Activated T-cell treated with anti-CD3 and anti-CD28 coated beads for 24 hours (primary cell): ENCODE data around the gene TMEM169.
"Not testable (repeated sequence)": the region's sequence is repeated elsewhere in the genome, so short reads cannot be mapped to it uniquely, and the experiment has no call there.

ENCODE experiments used
- DNase-seq: peaks from one replicate; pipeline ENCODE4 v3.0.0-alpha.2; 2020; ENCODE audit warnings: low read depth

The TMEM169 gene

DNA sequence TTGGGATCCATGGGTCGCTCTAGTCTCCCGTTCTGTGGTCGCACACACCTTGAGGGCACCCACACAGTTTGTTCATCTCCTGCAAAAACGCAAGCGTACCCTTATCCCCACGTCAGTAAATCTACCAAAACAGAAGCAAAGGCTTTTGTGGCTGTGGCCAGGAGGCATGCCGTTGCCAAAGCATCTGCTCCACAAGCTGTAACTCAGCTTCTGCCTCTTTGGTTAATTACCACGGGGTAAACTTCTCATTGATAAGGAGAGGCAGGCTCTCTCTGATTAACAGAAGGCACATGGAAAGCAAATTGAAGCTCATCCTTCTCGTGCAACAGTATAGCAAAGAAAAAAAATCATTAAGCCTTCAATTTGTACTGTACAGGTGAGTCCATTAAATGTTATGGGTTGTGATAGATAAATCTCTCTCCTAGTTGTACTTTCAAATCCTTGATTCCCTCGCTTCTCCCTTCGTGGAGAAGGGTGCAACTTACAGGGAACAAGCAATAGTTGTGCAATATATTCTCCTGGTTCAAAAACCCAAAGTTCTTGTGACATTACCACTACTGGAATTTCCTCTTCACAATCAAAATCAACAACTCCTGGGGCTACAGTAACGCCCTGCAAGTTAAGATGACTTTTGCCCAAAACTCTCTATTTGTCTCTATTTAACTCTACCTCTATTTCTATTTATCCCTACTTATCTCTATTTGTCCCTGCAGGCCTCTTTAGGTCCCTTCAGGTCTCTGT is 10.4 kb upstream of the TMEM169 start:
- DNase-seq: no peak

DNA sequence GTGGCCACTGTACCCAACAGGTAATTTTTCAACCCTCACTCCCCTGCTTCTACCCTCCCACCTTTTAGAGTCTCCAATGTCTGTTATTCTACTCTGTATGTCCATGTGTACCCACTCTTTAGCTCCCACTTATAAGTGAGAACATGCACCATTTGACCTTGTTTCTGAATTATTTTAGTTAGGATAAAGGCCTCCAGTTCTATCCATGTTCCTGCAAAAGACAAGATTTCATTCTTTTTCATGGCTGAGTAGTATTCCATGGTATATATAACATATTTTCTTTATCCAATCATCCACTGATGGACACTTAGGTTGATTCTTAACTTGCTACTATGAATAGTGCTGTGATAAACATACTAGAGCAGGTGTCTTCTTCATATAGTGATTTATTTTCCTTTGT is 9.2 kb upstream of the TMEM169 start:
- DNase-seq: no peak

DNA sequence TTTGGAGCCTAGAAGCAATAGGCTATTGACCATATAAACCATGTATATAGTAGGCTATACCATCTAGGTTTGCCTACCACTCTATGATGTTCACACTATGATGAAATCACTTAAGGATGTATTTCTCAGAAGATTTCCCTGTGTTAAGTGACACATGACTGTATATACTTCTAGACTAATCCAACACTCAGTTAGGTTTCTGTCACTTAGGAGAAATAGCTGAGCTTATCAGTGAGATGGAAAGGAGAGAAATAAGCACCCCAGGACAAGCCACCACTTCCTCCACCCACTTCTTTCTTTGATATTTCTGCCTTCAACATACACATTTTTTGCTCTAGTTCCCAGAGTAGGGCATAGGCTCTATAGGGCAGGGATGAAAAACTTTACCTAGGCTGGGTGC is 7.9 kb upstream of the TMEM169 start:
- no peak for DNase-seq

GRCh38 chr2:216074380-216074779 is 7.3 kb upstream of the TMEM169 start:
- DNase-seq: no peak

- no peak for DNase-seq
Measured at GRCh38 chr2:216074794-216075193, 6.9 kb upstream of the TMEM169 start.

DNA sequence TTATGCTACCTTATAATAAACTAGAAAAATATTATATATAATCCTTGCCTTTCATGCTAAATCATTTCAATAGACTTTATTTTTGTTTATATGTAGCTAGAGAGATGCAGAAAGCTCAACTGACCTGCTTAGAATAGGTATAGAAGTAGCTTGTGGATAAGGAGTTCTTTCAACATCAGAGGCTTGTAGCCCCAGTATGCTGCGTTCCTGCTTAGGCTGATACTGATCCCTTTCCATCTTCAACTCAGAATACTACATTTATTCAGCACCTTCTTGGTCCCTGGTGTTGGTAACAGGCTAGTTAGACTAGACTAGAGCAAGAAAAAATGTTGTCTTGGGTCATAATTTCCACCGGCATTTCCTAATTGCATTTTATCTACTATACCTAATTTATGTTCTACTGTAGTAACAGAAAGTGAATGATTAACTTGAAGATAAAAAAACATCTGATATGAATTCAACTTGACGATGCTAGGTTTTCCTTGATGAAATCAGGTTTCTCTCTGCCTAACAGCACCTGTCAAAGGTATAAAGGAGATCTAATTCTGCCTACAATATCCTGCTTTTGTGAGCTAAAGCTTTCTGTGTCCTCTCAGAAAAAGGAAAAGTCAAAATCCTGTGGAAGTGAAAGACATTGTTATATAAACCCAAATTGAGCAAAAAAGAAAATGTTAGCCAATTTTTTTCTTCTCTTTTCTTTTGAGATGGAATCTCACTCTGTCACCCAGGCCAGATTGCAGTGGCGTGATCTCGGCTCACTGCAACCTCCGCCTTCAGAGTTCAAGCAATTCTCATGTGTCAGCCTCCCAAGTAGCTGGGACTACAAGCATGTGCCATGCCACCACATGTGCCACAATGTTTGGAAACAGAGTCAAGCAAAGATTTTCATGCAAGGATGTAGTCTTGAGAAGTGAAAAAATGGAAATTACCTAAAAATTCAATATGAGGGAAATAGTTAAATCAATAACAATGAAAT is 5.9 kb upstream of the TMEM169 start:
- DNase-seq: no peak

- no peak for DNase-seq
Measured at GRCh38 chr2:216078776-216079175, 2.9 kb upstream of the TMEM169 start.

GRCh38 chr2:216080048-216080447 is 1.7 kb upstream of the TMEM169 start:
- not testable (repeated sequence) for DNase-seq

- DNase-seq: no peak
Measured at GRCh38 chr2:216081012-216081411, 707 bp upstream of the TMEM169 start.

- no peak for DNase-seq
Measured at GRCh38 chr2:216082117-216082711, 495 bp downstream of the TMEM169 start.

GRCh38 chr2:216082805-216083204 is 1.1 kb downstream of the TMEM169 start:
- no peak for DNase-seq

DNA sequence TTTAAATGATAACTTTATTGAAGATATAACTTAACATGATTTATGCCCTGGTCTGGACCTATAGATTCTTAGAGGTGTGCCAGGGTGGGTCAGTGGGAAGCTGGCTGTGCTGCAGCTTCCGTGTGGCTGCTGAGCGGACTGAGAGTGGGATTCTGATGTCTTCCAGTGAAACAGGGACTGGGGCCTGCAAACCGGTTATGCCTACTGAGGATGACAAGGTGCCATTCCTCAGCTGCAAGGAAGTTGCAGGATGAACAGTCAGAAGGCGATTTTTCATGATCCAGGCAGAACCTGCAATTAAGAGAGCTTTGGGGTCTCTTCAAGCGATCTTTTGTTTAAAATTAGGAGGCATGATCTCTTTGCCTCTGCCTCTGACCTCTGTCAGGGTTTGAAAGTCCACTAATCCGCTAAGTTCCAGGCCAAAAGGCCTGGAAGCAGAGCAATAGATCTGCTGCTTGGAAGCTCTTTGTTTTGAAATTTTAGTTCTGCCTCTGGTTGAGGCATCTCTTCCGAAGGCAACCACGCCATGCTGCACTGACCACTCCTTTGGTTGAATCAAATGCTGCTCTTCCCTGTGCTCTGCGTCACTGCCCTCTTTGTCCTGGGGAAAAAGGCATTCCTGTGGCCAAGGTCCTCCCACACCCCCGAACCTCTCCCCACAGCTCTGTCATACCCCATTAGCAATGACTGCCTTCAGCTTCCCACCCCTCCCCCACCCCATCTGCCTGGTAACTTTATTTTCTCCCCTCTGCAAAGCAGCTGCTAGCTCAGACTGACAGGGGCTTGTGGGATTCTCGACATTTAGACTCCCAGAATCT is 2.0 kb downstream of the TMEM169 start:
- no peak for DNase-seq

- DNase-seq: no peak
Measured at GRCh38 chr2:216084547-216084946, 2.8 kb downstream of the TMEM169 start.

DNA sequence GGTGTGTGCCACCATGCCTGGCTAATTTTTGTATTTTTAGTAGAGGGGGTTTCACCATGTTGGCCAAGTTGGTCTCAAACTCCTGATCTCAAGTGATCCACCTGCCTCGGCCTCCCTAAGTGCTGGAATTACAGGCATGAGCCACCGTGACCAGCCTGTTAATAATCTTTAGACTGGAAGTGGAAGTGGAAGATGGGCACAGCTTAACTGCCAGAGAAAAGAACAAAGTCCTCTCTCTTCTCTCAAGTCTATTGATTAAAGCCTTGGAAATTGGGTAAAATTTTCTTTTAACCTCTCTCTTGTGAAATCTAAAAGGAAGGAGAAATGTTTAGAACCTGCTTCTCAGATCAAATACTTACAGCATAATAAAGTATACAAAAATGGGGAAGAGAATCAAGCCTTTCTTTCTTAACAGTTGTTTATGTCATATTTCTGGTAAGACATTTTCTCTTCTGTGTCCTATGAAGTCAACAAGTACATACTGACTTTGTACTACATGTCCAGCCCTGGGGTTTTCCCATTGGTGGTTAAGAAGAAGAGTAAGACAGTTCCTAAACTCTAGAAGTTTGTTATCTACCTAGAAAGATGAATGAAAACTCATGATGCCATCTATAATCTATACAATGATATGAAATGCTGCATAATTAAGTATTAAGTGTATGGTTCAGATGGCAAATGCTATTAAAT is 4.6 kb downstream of the TMEM169 start:
- no peak for DNase-seq

DNA sequence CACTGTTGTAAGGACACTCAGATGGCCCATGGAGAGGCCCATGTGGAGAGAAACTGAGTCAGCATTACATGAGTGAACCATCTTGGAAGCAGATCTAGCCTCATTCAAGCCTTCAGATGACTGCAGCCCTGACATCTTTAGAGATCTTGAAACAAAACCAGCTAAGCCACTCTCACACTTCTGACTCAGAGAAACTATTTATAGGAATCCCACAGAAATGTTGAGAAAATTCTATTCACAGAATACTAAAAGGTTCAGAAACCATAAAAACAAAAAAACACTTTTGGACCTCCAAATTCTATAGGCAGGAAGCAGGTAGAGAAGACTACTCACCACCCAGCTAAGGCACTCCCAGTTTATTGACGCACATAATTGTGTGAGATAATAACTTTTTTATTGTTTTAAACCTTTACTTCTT is 8.7 kb downstream of the TMEM169 start:
- DNase-seq: no peak

DNA sequence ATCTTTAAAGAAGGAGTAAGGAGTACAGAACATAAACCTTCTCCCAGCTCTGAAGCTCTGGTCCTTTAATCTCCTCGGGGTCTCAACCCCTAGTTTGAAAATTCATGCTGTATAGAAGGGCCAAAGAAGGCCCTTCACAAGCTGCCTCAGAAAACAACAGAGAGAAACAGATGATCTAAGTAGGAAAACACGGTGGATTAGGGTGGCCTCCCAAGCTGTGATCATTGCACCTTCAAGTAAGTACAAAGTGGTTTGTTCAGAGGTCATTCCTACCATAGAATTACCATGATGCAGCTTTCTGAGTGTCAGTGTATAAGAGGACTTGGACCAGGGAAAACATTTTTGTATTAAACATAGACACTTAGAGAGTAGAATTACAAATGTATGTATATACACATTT is 10.9 kb downstream of the TMEM169 start:
- DNase-seq: no peak

- no peak for DNase-seq
Measured at GRCh38 chr2:216094701-216095100, 13.0 kb downstream of the TMEM169 start.

GRCh38 chr2:216098421-216099334 is 17.0 kb downstream of the TMEM169 start:
- DNase-seq: no peak

GRCh38 chr2:216101109-216101508 is 19.4 kb downstream of the TMEM169 start:
- DNase-seq: no peak

DNA sequence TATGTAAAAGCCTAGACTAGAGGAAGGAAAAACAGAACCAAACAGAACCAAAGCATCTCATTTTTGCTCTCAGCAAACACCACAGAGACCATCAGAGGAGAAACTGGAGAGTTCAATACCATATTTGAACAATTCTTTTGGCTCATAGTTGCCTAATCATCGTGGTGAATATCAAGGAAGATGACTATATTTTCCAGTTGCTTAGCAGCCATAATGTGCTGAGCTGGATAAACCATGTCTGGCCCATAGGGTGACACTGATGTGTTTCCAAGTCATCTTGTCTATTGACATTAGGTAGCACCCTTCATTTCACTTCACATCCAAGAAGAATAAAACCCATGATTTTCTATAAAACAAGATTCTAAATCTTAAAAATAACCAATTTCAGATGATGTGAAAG is 21.5 kb downstream of the TMEM169 start:
- DNase-seq: no peak
